Tibial artery (tissue), 4 donors: ENCODE measurements around the gene DGKB.
A peak's percentile ranks its signal among the peaks of the same experiment; 100 is the strongest.

ENCODE experiments used
- DNase-seq, 2 donors: peaks; one replicate each; pipeline ENCODE4 v3.0.0-alpha.2; 2019
- H3K27ac ChIP-seq, 2 donors: fragments of 200-600 bp; sonication (generic) in 1 of 2; 1 replicate in 1 of 2; 2 replicates in 1 of 2; pipeline ENCODE4 v1.5.1; 2018 to 2019; ENCODE audit warnings: mild to moderate bottlenecking in 1 of 2
- H3K27me3 ChIP-seq, 2 donors: fragments of 200-600 bp; sonication (generic) in 1 of 2; one replicate each; pipeline versions ENCODE4 v1.5.1 to v1.6.0; 2016 to 2019
- H3K36me3 ChIP-seq, 3 donors: fragments of 200-600 bp; sonication (generic) in 2 of 3; one replicate each; pipeline ENCODE4 v1.5.1; 2016 to 2019; ENCODE audit warnings: mild to moderate bottlenecking in 2 of 3
- H3K4me1 ChIP-seq, 4 donors: fragments of 200-600 bp; sonication (generic) in 2 of 4; 1 replicate in 3 of 4; 2 replicates in 1 of 4; pipeline ENCODE4 v1.5.1; 2016 to 2019
- H3K4me3 ChIP-seq, 2 donors: fragments of 200-600 bp; sonication (generic) in 1 of 2; 1 replicate in 1 of 2; 2 replicates in 1 of 2; pipeline ENCODE4 v1.5.1; 2018 to 2019; ENCODE audit warnings: mild to moderate bottlenecking in 2 of 2
- H3K9me3 ChIP-seq, 3 donors: fragments of 200-600 bp; sonication (generic) in 1 of 3; one replicate each; pipeline ENCODE4 v1.5.1; 2016 to 2019
- CTCF ChIP-seq, 2 experiments: fragments of 200-600 bp in 1 of 2; fragments of 450-650 bp in 1 of 2; IDR thresholded peaks; one replicate each; pipeline ENCODE4 v1.5.1; 2017 to 2019; ENCODE audit warnings: antibody characterized with exemption in 2 of 2, mild to moderate bottlenecking in 1 of 2, moderate library complexity in 1 of 2
- intact Hi-C: fragments of 100-400 bp; cut with DNase I; formaldehyde crosslinking; loops from one replicate; pipeline ENCODE4 v1.15.0; 2023; ENCODE audit warnings: low total_unique reads

DGKB gene

GRCh38 chr7:14767716-14768425 is 134.7 kb downstream of the DGKB start:
- Histone ChIP-seq H3K9me3 (no peaks in the 10 kb centered on the region), H3K4me1 (no peaks in the 10 kb centered on the region), H3K27me3 (no peaks in the 10 kb centered on the region), H3K27ac (no peak overlapping the region), H3K4me3 (no peak overlapping the region), H3K36me3 (no peaks in the 10 kb centered on the region)
- TF ChIP-seq CTCF (IDR thresholded peaks at IDR 0.05), result no peak
- no peak for DNase-seq
- intact Hi-C loops, result no loop called here

- no peak for DNase-seq
- intact Hi-C loops, result no loop called here
- Histone ChIP-seq H3K36me3 (no peaks in the 10 kb centered on the region), H3K4me1 (peaks cover 0 to 8% (median 2%) of the 10 kb centered on the region in 4 donors), H3K4me3 (no peak overlapping the region), H3K9me3 (no peaks in the 10 kb centered on the region), H3K27ac (no peak overlapping the region), H3K27me3 (no peaks in the 10 kb centered on the region)
- no peak for TF ChIP-seq CTCF (IDR thresholded peaks at IDR 0.05)
These were observed 135.8 kb downstream of the DGKB start for GRCh38 chr7:14766747-14767146.

- Histone ChIP-seq H3K27ac (no peak overlapping the region), H3K27me3 (no peaks in the 10 kb centered on the region), H3K4me1 (peaks cover 0 to 11% (median 2%) of the 10 kb centered on the region in 4 donors), H3K9me3 (no peaks in the 10 kb centered on the region), H3K36me3 (no peaks in the 10 kb centered on the region), H3K4me3 (no peak overlapping the region)
- intact Hi-C loops, result no loop called here
- DNase-seq, result no peak
- TF ChIP-seq CTCF (IDR thresholded peaks at IDR 0.05), result no peak
These were observed 136.8 kb downstream of the DGKB start for GRCh38 chr7:14765731-14766130.

DNA sequence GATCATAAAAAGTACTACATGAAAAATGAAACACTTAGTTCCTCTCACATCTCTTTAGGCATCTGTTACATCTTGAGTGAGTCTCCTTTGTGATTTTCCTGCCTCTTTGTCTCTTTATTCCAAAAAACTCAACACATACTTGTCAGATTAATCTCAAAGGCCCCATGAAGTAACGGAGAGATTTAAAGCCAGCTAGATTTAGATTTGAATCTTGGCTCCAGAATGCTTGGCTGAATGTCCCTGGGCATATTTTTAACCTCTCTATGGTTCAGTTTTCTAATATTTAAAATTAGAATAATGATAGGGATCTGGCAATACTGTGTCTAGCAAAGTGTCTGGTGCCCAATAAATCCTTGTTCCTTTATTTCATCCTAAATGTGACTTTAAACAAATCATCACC is 140.0 kb downstream of the DGKB start:
- intact Hi-C loops, result no loop called here
- Histone ChIP-seq H3K27ac (no peak overlapping the region), H3K4me3 (no peak overlapping the region), H3K36me3 (no peaks in the 10 kb centered on the region), H3K9me3 (no peaks in the 10 kb centered on the region), H3K4me1 (peaks cover 0 to 11% (median 2%) of the 10 kb centered on the region in 4 donors), H3K27me3 (no peaks in the 10 kb centered on the region)
- no peak for DNase-seq
- no peak for TF ChIP-seq CTCF (IDR thresholded peaks at IDR 0.05)

GRCh38 chr7:14761510-14762296 is 140.8 kb downstream of the DGKB start:
- no peaks in the 10 kb centered on the region for H3K9me3 ChIP-seq
- H3K27me3 ChIP-seq, result no peaks in the 10 kb centered on the region
- H3K4me1 ChIP-seq, result peaks cover 0 to 11% (median 2%) of the 10 kb centered on the region in 4 donors
- TF ChIP-seq CTCF (IDR thresholded peaks at IDR 0.05), result no peak
- intact Hi-C loops, result no loop called here
- H3K36me3 ChIP-seq, result no peaks in the 10 kb centered on the region
- DNase-seq, result peak in 1 of 2 donors; percentile 34
- H3K4me3 ChIP-seq, result no peak overlapping the region
- H3K27ac ChIP-seq, result no peak overlapping the region
